Activated T-helper 9 cell treated with anti-CD3 and anti-CD28 coated beads, Interleukin-2, amount 50 U/mL, for 16 hours (primary cell): ENCODE results near the gene CRK.
A peak's percentile ranks its signal among the peaks of the same experiment; 100 is the strongest.
"Not testable (repeated sequence)": the region's sequence is repeated elsewhere in the genome, so short reads cannot be mapped to it uniquely, and the experiment has no call there.

Experiments
- DNase-seq: peaks from one replicate; pipeline ENCODE4 v3.0.0-alpha.2; 2020; ENCODE audit warnings: low read depth

The CRK gene

DNA sequence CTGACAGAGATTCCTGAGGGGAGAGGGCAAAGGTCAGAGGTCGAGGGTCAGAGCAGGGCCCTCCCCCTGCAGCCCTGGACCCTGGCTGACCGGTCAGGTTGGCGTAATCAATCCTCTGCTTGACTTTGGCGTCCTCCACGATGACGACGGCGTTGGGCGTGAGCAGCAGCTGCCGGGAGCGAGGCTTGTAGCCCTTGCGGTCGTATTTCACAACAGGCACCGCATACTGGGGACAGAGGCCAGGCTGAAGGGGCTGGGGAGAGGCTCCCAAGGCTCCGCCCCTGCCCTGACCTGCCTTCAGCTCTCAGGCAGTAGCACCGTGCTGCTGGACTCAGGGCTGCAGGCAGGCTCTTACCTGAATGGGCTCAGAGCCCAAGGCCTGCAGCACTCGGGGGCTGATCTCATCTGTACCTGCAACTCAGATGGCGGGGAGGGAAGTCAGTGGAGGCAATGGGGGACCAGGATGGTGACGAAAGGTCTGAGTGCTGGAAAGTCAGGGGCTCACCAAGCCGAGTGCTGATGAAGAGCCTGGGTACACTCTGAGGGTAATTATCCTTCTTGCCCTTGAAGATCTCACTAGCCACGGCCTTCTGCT is 12.0 kb upstream of the CRK start:
- no peak for DNase-seq

DNA sequence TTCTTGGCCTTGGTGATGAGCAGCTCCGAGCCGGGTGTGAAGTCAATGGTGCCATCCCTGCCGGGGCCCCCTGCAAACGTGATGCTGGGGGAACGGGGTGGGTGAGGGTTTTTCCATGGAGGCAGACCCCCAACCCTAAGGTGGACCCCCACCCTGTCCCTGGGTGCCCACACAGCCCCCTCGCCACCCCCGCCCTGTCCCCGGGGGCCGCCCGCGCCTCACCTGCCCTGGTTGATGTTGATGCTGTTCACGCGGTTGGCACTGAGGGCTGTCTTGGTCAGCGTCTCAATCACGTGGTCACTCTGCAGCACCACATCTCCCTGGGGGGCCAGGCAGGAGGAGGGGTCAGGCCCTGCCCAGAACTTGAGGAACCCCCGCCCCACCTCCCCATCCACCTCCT is 11.2 kb upstream of the CRK start:
- DNase-seq: no peak

DNA sequence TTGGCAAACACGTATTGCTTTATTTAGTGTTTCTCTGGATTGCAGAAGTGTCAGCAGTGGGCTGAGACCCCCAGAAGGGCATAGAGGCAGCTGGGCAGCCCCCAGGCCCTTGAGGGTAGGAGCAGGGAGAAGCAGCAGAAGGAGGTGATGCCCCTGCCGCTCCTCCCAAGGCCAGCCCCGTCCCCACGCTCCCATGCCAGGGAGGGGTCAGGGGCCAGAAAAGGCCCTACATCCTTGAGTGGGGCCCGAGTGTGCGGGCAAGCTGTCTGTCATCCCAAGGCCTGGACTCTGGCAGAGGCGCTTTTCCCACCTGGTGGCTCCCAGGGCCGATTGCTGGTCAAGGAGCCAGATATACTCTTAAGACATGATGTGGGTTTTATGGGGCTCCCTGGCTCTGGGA is 8.2 kb upstream of the CRK start:
- DNase-seq: no peak

DNA sequence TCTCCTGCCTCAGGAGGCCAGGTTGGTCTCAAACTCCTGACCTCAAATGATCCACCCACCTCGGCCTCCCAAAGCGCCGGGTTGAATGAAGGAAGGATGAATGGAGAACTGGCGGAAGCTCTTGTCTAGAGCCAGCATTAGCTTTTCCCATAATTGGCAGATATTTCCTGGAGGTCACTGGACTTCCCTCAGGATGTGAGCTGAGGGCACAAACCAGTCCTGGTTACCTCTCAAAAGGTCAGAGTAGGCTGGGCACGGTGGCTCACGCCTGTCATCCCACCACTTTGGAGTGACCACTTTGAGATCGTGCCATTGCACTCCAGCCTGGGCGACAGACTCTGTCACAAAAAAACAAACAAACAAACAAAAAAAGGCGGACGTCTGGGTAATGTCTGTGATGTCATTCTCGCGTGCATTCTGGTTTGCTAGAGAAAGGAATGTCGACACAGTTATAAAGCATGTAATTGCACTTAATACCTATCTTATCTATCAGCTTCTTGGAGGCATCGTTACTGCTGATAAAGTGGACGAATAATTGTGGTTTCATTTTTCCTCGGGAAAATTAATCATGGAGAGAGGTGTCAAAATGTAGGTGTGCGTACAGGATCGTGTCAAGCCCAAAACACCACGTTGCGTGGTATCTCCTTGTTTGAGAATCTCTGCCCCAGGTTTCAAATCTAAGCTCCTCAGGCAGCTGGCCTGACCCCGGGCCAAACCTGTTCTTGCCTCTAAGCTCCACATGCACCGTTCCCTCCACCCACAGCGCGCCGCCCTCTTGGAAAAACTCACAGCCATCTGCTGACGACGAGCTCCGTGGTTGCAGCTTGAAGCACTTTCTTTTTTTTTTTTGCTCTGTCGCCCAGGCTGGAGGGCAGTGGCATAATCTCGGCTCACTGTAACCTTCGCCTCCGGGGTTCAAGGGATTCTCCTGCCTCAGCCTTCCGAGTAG is 6.4 kb upstream of the CRK start:
- no peak for DNase-seq

DNA sequence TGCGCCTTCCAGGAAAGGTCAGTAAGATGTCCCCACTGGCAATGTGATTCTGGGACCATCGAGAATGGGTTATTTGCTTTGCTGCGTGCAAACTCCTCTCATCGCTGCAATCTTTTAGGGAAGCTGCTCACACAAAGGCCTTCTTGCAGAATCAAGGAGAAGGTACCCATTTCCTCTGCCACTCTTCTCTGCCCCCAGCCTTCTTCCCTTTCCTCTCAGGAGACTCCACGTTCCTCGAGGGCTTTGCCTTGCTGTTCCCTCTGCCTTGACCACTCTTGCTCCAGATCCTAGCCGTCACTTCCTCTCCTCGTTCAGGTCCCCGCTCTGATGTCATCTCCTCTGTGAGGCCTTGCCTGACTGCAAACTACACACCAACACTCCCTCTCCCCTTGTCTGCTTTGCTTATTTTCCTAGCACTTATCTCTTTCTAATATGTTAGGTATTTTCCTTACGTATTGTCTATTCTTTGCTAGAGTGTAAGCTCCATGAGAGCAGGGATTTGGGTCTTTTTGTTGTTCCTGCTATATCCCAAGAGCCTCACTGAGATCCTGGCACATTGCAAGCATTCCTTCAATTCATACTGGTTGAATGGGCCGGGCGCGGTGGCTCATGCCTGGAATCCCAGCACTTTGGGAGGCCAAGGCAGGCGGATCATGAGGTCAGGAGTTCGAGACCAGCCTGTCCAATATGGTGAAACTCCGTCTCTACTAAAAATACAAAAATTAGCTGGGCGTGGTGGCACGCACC is 5.3 kb upstream of the CRK start:
- DNase-seq: no peak

DNA sequence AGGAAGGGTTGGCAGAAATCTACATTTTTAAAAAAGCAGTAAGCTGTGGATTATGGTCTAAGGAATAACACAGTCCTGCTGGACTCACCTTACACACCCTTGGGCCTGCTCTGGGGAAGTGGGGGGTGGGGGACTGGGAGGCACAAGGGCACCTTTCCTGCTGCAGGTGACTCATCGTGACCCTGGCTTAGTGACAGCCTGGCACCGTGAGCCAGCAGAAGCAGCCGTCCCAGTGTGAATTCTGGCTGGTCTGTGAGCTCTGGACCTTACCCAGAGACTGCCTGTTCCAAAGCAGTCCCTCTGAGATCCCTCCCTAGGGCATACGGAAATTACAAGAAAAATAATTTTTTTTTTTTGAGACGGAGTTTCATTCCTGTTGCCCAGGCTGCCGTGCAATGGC is 4.2 kb upstream of the CRK start:
- DNase-seq: no peak

DNA sequence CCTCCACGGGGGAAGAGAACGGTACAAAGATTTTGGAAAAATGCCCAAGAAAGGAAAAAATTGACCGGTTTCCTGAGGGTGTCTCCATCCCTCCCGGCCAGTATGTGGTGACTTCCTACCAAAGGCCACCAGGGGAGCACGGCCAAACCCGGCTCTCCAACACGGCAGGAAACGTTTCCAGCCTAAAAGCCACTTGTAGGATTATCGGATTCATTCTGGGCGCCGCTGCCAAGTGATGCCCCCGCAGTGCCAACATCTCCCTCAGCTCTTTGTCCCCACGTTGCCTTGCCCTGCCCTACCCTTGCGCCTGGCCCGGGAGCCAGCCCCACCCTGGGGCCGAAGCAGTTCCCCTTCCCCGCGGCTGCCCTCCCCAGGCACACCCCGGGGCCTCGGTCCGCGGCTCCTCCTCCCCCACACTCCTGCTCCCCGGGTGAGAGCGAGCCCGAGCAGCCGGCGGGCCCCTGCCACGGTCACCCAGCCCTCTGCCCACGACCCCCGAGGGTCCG is 688 bp downstream of the CRK start:
- DNase-seq: peak; percentile 19

DNA sequence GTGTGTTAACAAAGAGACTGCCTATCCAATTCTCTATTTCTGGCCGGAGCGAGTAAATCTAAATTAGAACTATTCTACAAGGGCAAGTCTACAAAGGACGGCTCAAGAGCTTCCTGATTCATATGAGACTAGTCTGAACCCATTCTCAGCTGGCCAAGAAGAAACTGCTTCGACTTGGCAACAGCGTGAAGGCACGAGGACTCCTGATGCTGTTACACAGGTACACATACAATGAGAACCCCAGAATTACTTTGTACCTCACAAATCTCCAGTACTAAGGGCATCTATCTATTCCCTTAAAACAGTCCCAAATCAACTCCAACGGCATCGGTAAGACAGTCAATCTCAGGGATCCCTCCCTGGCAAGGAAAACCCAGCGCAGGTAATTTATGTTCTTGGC is 1.5 kb downstream of the CRK start:
- DNase-seq: no peak

DNA sequence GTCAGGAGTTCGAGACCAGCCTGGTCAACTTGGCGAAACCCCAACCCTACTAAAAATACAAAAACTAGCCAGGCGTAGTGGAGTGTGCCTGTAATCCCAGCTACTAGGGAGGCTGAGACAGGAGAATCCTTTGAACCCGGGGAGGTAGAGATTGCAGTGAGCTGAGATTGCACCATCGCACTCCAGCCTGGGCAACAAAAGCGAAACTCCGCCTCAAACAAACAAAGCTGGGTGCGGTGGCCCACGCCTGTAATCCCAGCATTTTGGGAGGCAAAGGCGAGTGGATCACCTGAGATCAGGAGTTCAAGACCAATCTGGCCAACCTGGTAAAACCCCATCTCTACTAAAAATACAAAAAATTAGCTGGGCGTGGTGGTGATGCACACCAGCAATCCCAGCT is 2.3 kb downstream of the CRK start:
- DNase-seq: not testable (repeated sequence)

DNA sequence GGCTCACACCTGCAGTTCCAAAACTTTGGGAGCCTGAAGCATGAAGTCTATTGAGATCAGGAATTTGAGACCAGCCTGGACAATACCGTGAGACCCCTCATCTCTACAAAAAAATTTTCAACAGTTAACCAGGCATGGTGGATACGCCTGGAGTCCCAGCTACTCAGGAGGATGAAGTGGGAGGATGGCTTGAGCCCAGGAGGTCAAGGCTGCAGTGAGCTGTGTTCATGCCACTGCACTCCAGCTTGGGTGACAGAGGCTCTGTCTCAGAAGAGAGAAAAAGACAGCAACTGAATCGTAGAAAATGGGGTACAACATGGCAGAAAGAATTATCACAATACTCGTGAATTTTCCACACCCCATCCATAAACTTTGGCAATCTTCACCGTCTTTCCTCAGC is 3.2 kb downstream of the CRK start:
- DNase-seq: no peak

DNA sequence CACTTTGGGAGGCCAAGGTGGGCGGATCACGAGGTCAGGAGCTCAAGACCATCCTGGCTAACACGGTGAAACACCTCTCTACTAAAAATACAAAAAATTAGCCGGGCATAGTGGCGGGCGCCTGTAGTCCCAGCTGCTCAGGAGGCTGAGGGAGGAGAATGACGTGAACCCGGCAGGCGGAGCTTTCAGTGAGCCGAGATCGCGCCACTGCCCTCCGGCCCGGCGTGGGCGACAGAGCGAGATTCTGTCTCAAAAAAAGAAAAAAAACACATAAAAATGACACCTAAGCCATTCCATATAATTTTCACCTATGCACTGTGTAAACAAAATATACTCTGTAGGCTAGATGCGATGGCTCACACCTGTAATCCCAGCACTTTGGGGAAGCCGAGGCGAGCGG is 5.8 kb downstream of the CRK start:
- not testable (repeated sequence) for DNase-seq

DNA sequence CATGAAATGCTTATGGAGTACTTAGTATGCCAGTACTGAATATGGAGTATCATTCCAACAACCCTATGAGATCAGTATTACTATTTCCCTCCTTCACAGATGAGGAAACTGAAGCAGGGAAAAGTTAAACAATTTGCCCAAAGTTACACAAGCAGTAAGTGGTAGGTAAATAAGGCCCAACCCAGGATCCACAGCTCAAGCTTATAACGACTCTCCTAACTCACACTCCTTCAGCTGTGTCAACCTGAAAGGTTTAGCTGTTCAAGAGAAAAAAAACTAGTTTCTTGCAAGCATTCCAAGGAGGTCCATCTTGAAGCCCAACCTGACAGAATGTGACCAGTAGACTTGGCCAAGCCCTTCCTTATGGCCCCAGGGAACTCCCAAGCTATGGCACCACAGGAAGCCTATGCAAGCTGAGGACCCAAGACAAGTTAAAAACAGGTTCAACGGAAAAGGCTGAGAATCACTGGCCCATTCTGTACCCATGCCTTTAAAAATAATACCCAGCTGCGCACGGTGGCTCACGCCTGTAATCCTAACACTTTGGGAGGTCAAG is 6.5 kb downstream of the CRK start:
- no peak for DNase-seq

DNA sequence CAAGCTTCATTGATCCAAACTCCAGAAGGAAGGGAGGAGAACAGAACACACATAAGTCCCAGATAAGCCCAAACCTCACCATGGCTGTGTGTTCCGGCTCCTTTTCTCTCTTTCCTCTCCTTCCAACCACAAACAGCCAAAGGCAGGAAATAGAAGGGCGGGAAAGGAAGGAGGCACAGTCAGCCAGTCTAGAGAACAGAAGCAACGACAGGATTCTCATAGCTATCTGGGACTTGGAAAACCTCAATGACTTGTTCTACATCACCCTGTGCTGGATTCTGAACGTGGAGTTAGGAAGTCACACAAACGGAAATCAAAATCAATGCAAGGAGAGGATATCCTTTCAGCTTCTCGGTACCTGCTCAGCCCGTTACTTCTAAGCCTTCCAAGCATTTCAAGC is 9.0 kb downstream of the CRK start:
- no peak for DNase-seq

DNA sequence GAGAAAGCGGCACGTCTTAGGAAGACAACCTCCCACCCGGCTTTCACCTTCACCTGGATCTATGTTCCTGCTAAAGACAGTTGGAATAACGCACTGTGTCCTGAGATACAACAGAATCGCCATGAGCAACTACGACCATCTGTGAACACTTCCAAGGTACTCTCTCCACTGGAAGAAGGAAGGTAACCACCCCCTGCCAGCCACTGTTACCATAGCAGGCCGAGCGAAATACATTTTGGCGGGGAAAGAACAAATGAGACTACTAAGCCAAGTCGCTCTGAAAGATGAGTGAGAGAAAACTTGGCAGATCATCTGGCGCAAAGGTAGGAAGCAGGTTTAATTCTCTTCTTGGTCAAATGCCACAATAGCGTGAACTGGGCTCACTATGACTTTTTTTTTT is 9.8 kb downstream of the CRK start:
- no peak for DNase-seq

DNA sequence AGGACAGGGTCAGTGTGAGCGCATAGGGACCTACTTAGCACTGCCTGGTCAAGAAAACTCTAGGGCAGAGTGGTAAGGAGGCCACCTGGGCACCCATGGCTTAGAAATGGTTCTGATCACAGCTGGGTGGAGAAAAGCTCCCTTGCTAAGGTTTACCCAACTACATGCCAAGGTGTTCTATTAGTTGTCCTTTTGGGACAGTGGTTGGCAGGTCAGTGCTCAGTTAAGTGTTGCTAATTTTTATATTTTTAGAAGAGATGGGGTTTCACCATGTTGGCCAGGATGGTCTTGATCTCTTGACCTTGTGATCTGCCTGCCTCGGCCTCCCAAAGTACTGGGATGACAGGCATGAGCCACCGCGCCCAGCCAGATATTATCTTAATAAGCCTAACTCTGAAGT is 10.3 kb downstream of the CRK start:
- DNase-seq: not testable (repeated sequence)

DNA sequence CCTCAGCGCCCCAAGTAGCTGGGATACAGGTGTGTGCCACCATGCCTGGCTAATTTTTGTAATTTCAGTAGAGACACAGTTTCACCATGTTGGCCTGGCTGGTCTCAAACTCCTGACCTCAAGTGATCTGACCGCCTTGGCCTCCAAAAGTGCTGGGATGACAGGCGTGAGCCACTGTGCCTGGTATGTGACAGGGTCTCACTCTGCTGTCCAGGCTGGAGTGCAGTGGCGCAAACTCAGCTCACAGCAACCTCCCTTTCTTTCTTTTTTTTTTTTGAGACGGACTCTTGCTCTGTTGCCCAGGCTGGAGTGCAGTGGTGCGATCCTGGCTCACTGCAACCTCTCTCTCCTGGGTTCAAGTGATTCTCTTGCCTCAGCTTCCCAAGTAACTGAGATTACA is 13.3 kb downstream of the CRK start:
- not testable (repeated sequence) for DNase-seq

DNA sequence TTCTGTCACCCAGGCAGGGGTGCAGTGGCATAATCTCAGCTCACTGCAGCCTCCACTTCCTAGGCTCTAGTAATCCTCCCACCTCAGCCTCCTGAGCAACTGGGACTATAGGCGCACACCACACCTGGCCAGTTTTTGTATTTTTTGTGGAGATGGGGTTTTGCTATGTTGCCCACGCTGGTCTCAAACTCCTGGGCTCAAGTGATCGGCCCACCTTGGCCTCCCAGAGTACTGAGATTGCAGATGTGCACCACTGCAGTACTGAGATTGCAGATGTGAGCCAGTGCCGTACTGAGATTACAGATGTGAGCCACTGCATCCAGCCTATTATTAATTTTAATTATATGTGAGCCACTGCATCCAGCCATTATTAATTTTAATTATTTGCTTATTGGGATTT is 13.8 kb downstream of the CRK start:
- no peak for DNase-seq

DNA sequence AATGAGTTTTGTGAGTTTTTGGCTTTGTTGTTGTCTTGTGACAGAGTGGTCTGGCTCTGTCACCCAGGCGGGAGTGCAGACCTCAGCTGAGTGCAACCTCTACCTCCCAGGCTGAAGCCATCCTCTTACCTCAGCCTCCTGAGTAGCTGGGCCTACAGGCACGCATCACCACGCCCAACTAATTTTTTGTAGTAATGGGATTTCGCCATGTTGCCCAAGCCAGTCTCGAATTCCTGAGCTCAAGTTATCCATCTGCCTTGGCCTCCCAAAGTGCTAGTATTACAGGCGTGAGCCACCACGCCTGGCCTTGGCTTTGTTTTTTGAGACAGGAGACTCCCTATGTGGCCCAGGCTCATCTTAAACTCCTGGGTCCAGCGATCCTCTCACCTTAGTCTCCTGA is 15.1 kb downstream of the CRK start:
- DNase-seq: no peak

DNA sequence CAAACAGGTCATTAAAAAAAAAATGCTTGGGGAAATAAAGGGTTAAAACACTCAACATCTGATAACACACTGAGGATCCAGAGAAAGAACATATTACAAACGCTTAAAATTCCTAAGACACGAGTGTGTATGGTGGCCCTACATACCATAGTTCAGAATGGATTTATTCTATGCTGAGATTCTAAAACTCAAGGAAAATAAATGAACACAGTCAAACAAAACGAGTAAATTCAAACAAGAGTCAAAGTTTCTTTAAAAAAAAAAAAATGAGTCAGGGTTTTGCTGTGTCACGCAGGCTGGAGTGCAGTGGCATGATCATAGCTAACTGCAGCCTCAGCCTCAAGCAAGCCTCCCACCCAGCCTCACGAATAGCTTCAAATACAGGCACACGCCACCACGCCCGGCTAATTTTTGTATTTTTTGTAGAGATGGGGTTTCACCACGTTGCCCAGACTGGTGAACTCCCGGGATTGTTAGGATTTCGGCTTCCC is 17.4 kb downstream of the CRK start:
- DNase-seq: no peak

DNA sequence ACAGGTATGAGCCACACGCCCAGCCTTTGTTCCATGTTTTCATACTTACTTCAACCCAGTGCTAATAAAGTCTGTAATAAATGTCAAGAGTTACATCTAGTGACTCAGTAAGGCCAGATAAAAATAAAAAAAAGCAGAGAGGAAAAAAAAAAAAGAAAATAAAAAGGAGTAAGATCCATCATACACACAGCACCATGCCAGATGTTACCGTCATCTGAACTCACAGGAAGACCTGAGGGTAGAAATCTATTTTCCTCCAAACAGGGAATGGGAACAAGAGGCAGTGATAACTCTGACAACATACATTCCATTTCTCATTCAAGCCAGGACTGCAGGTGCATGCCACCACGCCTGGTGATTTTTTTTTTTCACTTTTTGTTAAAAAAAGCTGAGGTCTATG is 20.7 kb downstream of the CRK start:
- no peak for DNase-seq

DNA sequence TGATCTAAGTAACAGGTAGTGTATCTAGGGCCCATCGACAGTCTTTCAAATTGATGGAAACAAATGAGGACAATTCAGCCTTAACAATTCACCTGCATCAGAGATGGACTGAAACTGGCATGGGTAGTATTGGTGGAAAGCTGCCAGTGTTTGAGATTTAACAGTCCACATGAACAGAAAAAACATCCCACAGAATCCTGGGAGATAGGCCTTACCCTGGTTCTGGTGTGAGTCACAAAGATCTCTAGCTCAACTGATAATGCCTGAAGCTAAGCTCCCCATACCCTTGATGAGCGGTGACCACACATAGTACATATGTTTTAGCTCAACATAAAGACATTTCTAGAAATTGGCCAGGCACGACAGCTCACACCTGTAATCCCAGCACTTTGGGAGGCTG is 21.9 kb downstream of the CRK start:
- DNase-seq: no peak

DNA sequence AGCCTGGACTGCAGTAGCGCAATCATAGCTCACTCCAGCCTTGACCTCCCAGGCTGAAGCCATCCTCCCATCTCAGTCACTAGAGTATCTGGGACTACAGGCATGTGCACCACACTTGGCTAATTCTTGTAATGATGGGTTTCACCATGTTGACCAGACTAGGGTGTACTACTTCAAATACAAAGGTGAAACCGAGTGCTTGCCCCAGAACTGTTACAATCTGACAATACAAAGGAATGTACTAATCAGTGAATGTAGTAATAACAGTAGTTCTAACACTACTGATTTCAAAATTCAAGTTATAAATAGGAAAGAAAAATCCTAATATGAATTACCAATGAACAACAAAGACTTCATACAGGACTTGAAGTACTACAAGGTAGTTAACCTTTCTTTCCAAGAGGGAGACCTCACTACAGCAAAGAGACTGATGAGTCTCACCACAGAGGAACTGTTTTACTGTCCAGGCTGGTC is 24.4 kb downstream of the CRK start:
- no peak for DNase-seq
